DND-41 (cell line): ENCODE data around the gene KLHL17.

Experiments
- ATAC-seq: fragments of 200-7000 bp; cut with Tn5 transposase; 3 replicates; pipeline ENCODE4 v1.9.1; 2021; ENCODE audit warnings: low read depth; ENCODE audit not compliant: insufficient read depth
- DNase-seq: peaks from one replicate; pipeline ENCODE4 v3.0.0-alpha.2; 2020
- H2AFZ ChIP-seq: 2 replicates; pipeline ENCODE4 v1.6.0; 2012; ENCODE audit warnings: low read depth, low read length
- H3K27ac ChIP-seq: 2 replicates; pipeline ENCODE4 v1.5.1; 2012; ENCODE audit warnings: low read length, inconsistent platforms
- H3K27me3 ChIP-seq: fragments of 200-600 bp; sonication (generic); 2 replicates; pipeline ENCODE4 v1.6.0; 2012; ENCODE audit warnings: low read length, mild to moderate bottlenecking, inconsistent platforms; ENCODE audit not compliant: insufficient read depth, poor library complexity
- H3K36me3 ChIP-seq: 2 replicates; pipeline ENCODE4 v1.5.1; 2012; ENCODE audit warnings: low read length, inconsistent platforms; ENCODE audit not compliant: insufficient read depth
- H3K4me1 ChIP-seq: 2 replicates; pipeline ENCODE4 v1.5.1; 2012; ENCODE audit warnings: mild to moderate bottlenecking, low read length; ENCODE audit not compliant: insufficient read depth
- H3K4me2 ChIP-seq: 2 replicates; pipeline ENCODE4 v1.6.0; 2012; ENCODE audit warnings: mild to moderate bottlenecking, moderate library complexity, low read length, inconsistent platforms; ENCODE audit not compliant: insufficient read depth
- H3K4me3 ChIP-seq, 2 experiments: fragments of 200-600 bp in 1 of 2; shearing (Covaris generic) in 1 of 2; 2 replicates each; pipeline ENCODE4 v1.5.1; 2012 to 2016; ENCODE audit warnings: inconsistent platforms in 2 of 2, low read length in 2 of 2, mild to moderate bottlenecking in 2 of 2, low read depth in 1 of 2, moderate library complexity in 1 of 2
- H3K79me2 ChIP-seq: 2 replicates; pipeline ENCODE4 v1.6.0; 2012; ENCODE audit warnings: low read length, inconsistent platforms; ENCODE audit not compliant: insufficient read depth
- H3K9ac ChIP-seq: 2 replicates; pipeline ENCODE4 v1.6.0; 2012; ENCODE audit warnings: low read depth, mild to moderate bottlenecking, inconsistent platforms, low read length, moderate library complexity
- H3K9me3 ChIP-seq: 2 replicates; pipeline ENCODE4 v1.5.1; 2012; ENCODE audit warnings: low read length, moderate library complexity, mild to moderate bottlenecking, inconsistent platforms; ENCODE audit not compliant: insufficient read depth, severe bottlenecking
- H4K20me1 ChIP-seq: 2 replicates; pipeline ENCODE4 v1.6.0; 2012; ENCODE audit warnings: low read length; ENCODE audit not compliant: insufficient read depth
- EZH2 ChIP-seq: IDR thresholded peaks from 3 replicates; pipeline ENCODE4 v1.6.1; 2012; ENCODE audit warnings: borderline replicate concordance, low read depth, mild to moderate bottlenecking, moderate library complexity, low read length, inconsistent platforms; ENCODE audit not compliant: severe bottlenecking
- TF ChIP-seq, protein P1 (sequence below): IDR thresholded peaks from 2 replicates; pipeline ENCODE4 v1.5.1; 2012; ENCODE audit warnings: borderline replicate concordance, low read length, moderate library complexity, mild to moderate bottlenecking; ENCODE audit not compliant: poor library complexity, severe bottlenecking; ENCODE audit errors: extremely low read depth

KLHL17 gene

DNA sequence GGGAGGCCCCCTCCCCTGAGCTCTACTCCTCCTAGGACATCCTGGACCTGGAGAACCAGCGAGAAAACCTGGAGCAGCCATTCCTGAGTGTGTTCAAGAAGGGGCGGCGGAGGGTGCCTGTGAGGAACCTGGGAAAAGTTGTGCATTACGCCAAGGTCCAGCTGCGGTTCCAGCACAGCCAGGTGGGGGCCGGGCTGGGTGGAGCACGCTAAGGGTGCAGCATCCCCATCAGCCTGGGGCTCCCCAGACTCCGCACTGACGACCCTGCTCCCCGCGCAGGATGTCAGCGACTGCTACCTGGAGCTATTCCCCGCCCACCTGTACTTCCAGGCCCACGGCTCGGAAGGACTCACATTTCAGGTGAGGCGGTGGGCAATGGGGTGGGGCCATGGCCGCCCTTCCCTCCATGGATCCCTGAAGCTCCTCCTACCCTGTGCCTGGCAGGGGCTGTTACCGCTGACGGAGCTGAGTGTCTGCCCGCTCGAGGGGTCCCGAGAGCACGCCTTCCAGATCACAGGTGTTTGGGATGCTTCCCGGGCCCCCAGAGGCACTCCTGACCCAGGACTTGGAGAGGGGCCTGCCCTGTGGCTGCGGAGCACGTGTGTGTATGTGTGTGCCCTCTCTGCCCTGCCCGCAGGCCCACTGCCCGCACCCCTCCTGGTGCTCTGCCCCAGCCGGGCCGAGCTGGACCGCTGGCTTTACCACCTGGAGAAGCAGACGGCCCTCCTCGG, 10.0 kb downstream of the KLHL17 start:
- no peak for TF ChIP-seq EZH2
- TF ChIP-seq, protein P1, sequence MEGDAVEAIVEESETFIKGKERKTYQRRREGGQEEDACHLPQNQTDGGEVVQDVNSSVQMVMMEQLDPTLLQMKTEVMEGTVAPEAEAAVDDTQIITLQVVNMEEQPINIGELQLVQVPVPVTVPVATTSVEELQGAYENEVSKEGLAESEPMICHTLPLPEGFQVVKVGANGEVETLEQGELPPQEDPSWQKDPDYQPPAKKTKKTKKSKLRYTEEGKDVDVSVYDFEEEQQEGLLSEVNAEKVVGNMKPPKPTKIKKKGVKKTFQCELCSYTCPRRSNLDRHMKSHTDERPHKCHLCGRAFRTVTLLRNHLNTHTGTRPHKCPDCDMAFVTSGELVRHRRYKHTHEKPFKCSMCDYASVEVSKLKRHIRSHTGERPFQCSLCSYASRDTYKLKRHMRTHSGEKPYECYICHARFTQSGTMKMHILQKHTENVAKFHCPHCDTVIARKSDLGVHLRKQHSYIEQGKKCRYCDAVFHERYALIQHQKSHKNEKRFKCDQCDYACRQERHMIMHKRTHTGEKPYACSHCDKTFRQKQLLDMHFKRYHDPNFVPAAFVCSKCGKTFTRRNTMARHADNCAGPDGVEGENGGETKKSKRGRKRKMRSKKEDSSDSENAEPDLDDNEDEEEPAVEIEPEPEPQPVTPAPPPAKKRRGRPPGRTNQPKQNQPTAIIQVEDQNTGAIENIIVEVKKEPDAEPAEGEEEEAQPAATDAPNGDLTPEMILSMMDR, result no peak
- no peak overlapping the region for H3K27ac ChIP-seq

DNA sequence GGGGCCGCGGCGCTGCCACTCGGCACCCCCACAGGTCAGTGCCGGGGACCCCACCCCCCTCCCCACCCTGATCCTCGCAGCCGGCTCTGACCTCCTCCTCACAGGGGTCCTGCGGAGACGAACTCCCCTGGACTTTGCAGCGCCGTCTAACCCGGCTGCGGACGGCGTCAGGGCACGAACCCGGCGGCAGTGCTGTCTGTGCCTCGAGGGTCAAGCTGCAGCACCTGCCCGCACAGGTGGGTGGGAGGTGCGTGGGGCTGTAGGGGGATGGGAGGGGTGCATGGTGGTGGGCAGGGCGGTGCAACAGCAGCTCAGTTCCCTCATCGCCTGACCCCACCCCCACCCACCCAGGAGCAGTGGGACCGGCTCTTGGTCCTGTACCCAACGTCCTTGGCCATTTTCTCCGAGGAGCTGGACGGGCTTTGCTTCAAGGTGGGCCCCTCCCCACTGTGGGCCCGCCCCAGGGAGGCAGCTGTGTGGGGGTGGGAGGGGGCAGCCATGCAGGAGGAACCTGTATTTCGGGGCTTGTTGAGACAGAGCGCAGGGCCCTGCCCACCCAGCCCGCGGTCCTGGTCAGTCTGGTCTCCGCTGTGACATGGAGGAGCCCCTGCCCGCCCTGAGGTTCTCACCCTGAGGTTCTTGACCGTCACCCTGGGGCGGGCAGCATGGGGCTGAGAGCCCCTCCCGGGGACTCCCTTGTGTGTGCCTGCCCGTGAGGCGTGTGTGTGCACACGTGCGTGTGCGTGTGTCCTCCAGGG, 10.8 kb downstream of the KLHL17 start:
- H3K4me2 ChIP-seq, result no peak overlapping the region
- H3K27me3 ChIP-seq, result peaks cover 12% of the 10 kb centered on the region
- TF ChIP-seq, protein P1, result no peak
- TF ChIP-seq EZH2, result no peak
- peaks cover 15% of the 10 kb centered on the region for H4K20me1 ChIP-seq
- H3K9me3 ChIP-seq, result no peaks in the 10 kb centered on the region
- H3K79me2 ChIP-seq, result no peaks in the 10 kb centered on the region
- no peak for ATAC-seq
- no peak overlapping the region for H3K9ac ChIP-seq
- H3K36me3 ChIP-seq, result no peaks in the 10 kb centered on the region
- H2AFZ ChIP-seq, result no peak overlapping the region
- H3K4me1 ChIP-seq, result peaks cover 24% of the 10 kb centered on the region
- H3K27ac ChIP-seq, result no peak overlapping the region
- no peak for DNase-seq
- H3K4me3 ChIP-seq, result no peak overlapping the region

More for the DNA sequence above, 10.0 kb downstream of the KLHL17 start:
- Histone ChIP-seq H3K36me3 (0 out of 2 replicates have a peak, but pooled peaks cover 2% of the 10 kb centered on the region), H2AFZ (no peak overlapping the region), H4K20me1 (peaks cover 21% of the 10 kb centered on the region), H3K9ac (no peak overlapping the region), H3K79me2 (no peaks in the 10 kb centered on the region), H3K27me3 (peaks cover 9% of the 10 kb centered on the region), H3K9me3 (no peaks in the 10 kb centered on the region), H3K4me1 (peaks cover 17% of the 10 kb centered on the region), H3K4me2 (no peak overlapping the region), H3K4me3 (no peak overlapping the region)
- ATAC-seq, result no peak
- DNase-seq, result no peak

DNA sequence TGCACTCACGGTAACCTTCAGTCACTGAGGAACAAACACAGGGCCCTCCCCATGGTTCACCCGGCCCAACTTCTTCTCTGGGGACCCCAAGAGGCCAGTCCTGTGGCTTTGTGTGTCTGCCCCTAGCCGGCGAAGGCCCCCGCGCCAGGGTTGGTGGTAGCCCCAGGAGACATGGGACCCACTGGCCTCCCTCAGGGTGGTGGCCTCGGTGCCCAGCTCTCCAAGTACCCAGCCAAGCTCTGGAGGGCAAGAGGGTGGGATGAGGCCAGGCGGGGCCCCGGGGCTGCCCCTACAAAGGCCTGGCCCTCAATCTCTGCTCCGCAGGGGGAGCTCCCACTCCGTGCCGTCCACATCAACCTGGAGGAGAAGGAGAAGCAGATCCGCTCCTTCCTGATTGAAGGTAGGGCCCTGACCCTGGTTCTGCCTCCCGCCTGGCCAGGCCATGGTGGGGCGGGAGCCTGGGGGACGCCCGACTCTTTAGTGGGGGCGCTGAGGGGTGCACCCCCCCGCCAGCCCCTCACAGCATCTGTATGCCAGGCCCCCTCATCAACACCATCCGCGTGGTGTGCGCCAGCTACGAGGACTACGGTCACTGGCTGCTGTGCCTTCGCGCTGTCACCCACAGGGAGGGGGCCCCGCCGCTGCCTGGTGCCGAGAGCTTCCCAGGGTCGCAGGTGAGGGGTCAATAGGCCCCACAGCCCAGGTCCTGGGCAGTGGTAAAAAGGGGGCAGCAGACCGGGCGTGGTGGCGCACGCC, 11.5 kb downstream of the KLHL17 start:
- TF ChIP-seq, protein P1, result no peak
- no peak for TF ChIP-seq EZH2
- Histone ChIP-seq H3K4me1 (peaks cover 19% of the 10 kb centered on the region), H3K9me3 (no peaks in the 10 kb centered on the region), H3K4me3 (no peak overlapping the region), H3K79me2 (no peaks in the 10 kb centered on the region), H4K20me1 (peaks cover 12% of the 10 kb centered on the region; the same call in 1 of the 2 replicates), H3K36me3 (no peaks in the 10 kb centered on the region), H3K4me2 (no peak overlapping the region), H2AFZ (no peak overlapping the region), H3K27me3 (peaks cover 15% of the 10 kb centered on the region), H3K27ac (no peak overlapping the region), H3K9ac (no peak overlapping the region)
- DNase-seq, result no peak
- no peak for ATAC-seq
